ENCODE data around the gene NDUFB10.

Gene NDUFB10

GRCh38 chr16:1976216-1976520, 16.8 kb downstream of the NDUFB10 start:
- Histone ChIP-seq H2BK12ac (ENCODE audit: low read length) (no peak overlapping the region), H2AFZ (ENCODE audit: low read length) (no peak overlapping the region), H3K4me1 (ENCODE audit: control insufficient read depth in 2 of 2, insufficient read depth in 1 of 2, low read depth in 1 of 2, low read length in 2 of 2) (peaks cover 2 to 14% of the 10 kb centered on the region in 2 donors), H3K23ac (ENCODE audit: low read depth, low read length, poor library complexity) (no peak overlapping the region), H3K36me3 (replicated peaks in 1 of 2; ENCODE audit: control insufficient read depth in 2 of 2, insufficient read depth in 2 of 2, low read length in 2 of 2) (peaks cover 31 to 47% of the 10 kb centered on the region in 2 donors), H3K27ac (replicated peaks; ENCODE audit: low read length) (no peak overlapping the region), H3K4me3 (ENCODE audit: low read length in 2 of 2) (no peak overlapping the region), H3K4me2 (ENCODE audit: insufficient read depth, low read length, poor library complexity, severe bottlenecking) (no peak overlapping the region), H3K27me3 (ENCODE audit: control insufficient read depth in 3 of 3, insufficient read depth in 3 of 3, low read depth in 1 of 3, low read length in 3 of 3) (peaks cover 0 to 31% (median 18%) of the 10 kb centered on the region in 3 experiments), H2BK120ac (ENCODE audit: low read depth, low read length) (no peak overlapping the region), H3K18ac (ENCODE audit: low read length) (peak overlapping the region; percentile 13), H4K91ac (ENCODE audit: low read depth, low read length, poor library complexity) (no peak overlapping the region), H2BK15ac (ENCODE audit: low read length) (no peak overlapping the region), H3K79me1 (ENCODE audit: low read depth, low read length) (peaks cover 22% of the 10 kb centered on the region), H2BK5ac (ENCODE audit: low read length) (no peak overlapping the region), H3K9me3 (replicated peaks in 1 of 2; ENCODE audit: control insufficient read depth in 2 of 2, insufficient read depth in 1 of 2, low read depth in 1 of 2, low read length in 2 of 2) (no peaks in the 10 kb centered on the region), H2AK5ac (ENCODE audit: low read depth, low read length) (no peak overlapping the region), H3K4ac (ENCODE audit: low read length) (no peak overlapping the region), H3K9ac (ENCODE audit: low read depth, low read length, poor library complexity) (no peak overlapping the region), H4K8ac (ENCODE audit: low read depth, low read length) (no peak overlapping the region), H3K14ac (ENCODE audit: low read length) (no peak overlapping the region)
- no peak for DNase-seq (ENCODE audit: low spot score)
- no CpG with 5 or more reads among the region's 8 CpGs for WGBS, 2 donors (ENCODE audit: extremely low coverage in 2 of 2, insufficient read length in 2 of 2, insufficient replicate concordance in 1 of 2)

GRCh38 chr16:1976951-1977874, 17.9 kb downstream of the NDUFB10 start:
- Histone ChIP-seq H3K18ac (ENCODE audit: low read length) (no peak overlapping the region), H3K79me1 (ENCODE audit: low read depth, low read length) (peaks cover 18% of the 10 kb centered on the region), H3K14ac (ENCODE audit: low read length) (no peak overlapping the region), H3K27ac (replicated peaks; ENCODE audit: low read length) (no peak overlapping the region), H3K23ac (ENCODE audit: low read depth, low read length, poor library complexity) (peak overlapping the region; percentile 43), H3K9ac (ENCODE audit: low read depth, low read length, poor library complexity) (peak overlapping the region; percentile 50), H3K36me3 (replicated peaks in 1 of 2; ENCODE audit: control insufficient read depth in 2 of 2, insufficient read depth in 2 of 2, low read length in 2 of 2) (peaks cover 31 to 47% of the 10 kb centered on the region in 2 donors), H3K4me2 (ENCODE audit: insufficient read depth, low read length, poor library complexity, severe bottlenecking) (no peak overlapping the region), H2AFZ (ENCODE audit: low read length) (no peak overlapping the region), H3K4me1 (ENCODE audit: control insufficient read depth in 2 of 2, insufficient read depth in 1 of 2, low read depth in 1 of 2, low read length in 2 of 2) (peaks cover 10 to 23% of the 10 kb centered on the region in 2 donors), H4K91ac (ENCODE audit: low read depth, low read length, poor library complexity) (no peak overlapping the region), H2BK5ac (ENCODE audit: low read length) (no peak overlapping the region), H3K9me3 (replicated peaks in 1 of 2; ENCODE audit: control insufficient read depth in 2 of 2, insufficient read depth in 1 of 2, low read depth in 1 of 2, low read length in 2 of 2) (no peaks in the 10 kb centered on the region), H2BK12ac (ENCODE audit: low read length) (no peak overlapping the region), H2AK5ac (ENCODE audit: low read depth, low read length) (no peak overlapping the region), H3K27me3 (ENCODE audit: control insufficient read depth in 3 of 3, insufficient read depth in 3 of 3, low read depth in 1 of 3, low read length in 3 of 3) (peaks cover 0 to 42% (median 18%) of the 10 kb centered on the region in 3 experiments), H2BK120ac (ENCODE audit: low read depth, low read length) (no peak overlapping the region), H2BK15ac (ENCODE audit: low read length) (no peak overlapping the region), H4K8ac (ENCODE audit: low read depth, low read length) (no peak overlapping the region), H3K4me3 (ENCODE audit: low read length in 2 of 2) (no peak overlapping the region), H3K4ac (ENCODE audit: low read length) (no peak overlapping the region)
- no CpG with 5 or more reads among the region's 33 CpGs for WGBS, 2 donors (ENCODE audit: extremely low coverage in 2 of 2, insufficient read length in 2 of 2, insufficient replicate concordance in 1 of 2)
- no peak for DNase-seq (ENCODE audit: low spot score)

- Histone ChIP-seq H3K4me1 (ENCODE audit: control insufficient read depth in 2 of 2, insufficient read depth in 1 of 2, low read depth in 1 of 2, low read length in 2 of 2) (peaks cover 10 to 22% of the 10 kb centered on the region in 2 donors), H3K9me3 (replicated peaks in 1 of 2; ENCODE audit: control insufficient read depth in 2 of 2, insufficient read depth in 1 of 2, low read depth in 1 of 2, low read length in 2 of 2) (no peaks in the 10 kb centered on the region), H2BK120ac (ENCODE audit: low read depth, low read length) (no peak overlapping the region), H2BK12ac (ENCODE audit: low read length) (no peak overlapping the region), H2AFZ (ENCODE audit: low read length) (no peak overlapping the region), H2BK15ac (ENCODE audit: low read length) (no peak overlapping the region), H4K8ac (ENCODE audit: low read depth, low read length) (no peak overlapping the region), H3K14ac (ENCODE audit: low read length) (no peak overlapping the region), H2AK5ac (ENCODE audit: low read depth, low read length) (no peak overlapping the region), H3K27ac (replicated peaks; ENCODE audit: low read length) (no peak overlapping the region), H3K79me1 (ENCODE audit: low read depth, low read length) (peaks cover 12% of the 10 kb centered on the region), H3K18ac (ENCODE audit: low read length) (no peak overlapping the region), H3K9ac (ENCODE audit: low read depth, low read length, poor library complexity) (peak overlapping the region; percentile 50), H3K4ac (ENCODE audit: low read length) (no peak overlapping the region), H3K4me3 (ENCODE audit: low read length in 2 of 2) (no peak overlapping the region), H4K91ac (ENCODE audit: low read depth, low read length, poor library complexity) (no peak overlapping the region), H3K23ac (ENCODE audit: low read depth, low read length, poor library complexity) (peak overlapping the region; percentile 43), H3K36me3 (replicated peaks in 1 of 2; ENCODE audit: control insufficient read depth in 2 of 2, insufficient read depth in 2 of 2, low read length in 2 of 2) (peaks cover 31 to 47% of the 10 kb centered on the region in 2 donors), H2BK5ac (ENCODE audit: low read length) (no peak overlapping the region), H3K4me2 (ENCODE audit: insufficient read depth, low read length, poor library complexity, severe bottlenecking) (no peak overlapping the region), H3K27me3 (ENCODE audit: control insufficient read depth in 3 of 3, insufficient read depth in 3 of 3, low read depth in 1 of 3, low read length in 3 of 3) (peaks cover 0 to 48% (median 18%) of the 10 kb centered on the region in 3 experiments)
- no CpG with 5 or more reads among the region's 18 CpGs for WGBS, 2 donors (ENCODE audit: extremely low coverage in 2 of 2, insufficient read length in 2 of 2, insufficient replicate concordance in 1 of 2)
- DNase-seq (ENCODE audit: low spot score) = no peak
Measured at GRCh38 chr16:1977875-1978268, 18.5 kb downstream of the NDUFB10 start.

GRCh38 chr16:1978476-1979120, 19.3 kb downstream of the NDUFB10 start:
- H3K9me3 ChIP-seq (replicated peaks in 1 of 2; ENCODE audit: control insufficient read depth in 2 of 2, insufficient read depth in 1 of 2, low read depth in 1 of 2, low read length in 2 of 2) = no peaks in the 10 kb centered on the region
- no peak overlapping the region for H2BK120ac ChIP-seq (ENCODE audit: low read depth, low read length)
- H3K27me3 ChIP-seq (ENCODE audit: control insufficient read depth in 3 of 3, insufficient read depth in 3 of 3, low read depth in 1 of 3, low read length in 3 of 3) = peaks cover 0 to 50% (median 18%) of the 10 kb centered on the region in 3 experiments
- peak overlapping the region; percentile 99 for H3K23ac ChIP-seq (ENCODE audit: low read depth, low read length, poor library complexity)
- peak overlapping the region; percentile 90 for H2BK12ac ChIP-seq (ENCODE audit: low read length)
- H3K14ac ChIP-seq (ENCODE audit: low read length) = no peak overlapping the region
- H3K9ac ChIP-seq (ENCODE audit: low read depth, low read length, poor library complexity) = peak overlapping the region; percentile 21
- H3K27ac ChIP-seq (replicated peaks; ENCODE audit: low read length) = no peak overlapping the region
- no CpG with 5 or more reads among the region's 37 CpGs for WGBS, 2 donors (ENCODE audit: extremely low coverage in 2 of 2, insufficient read length in 2 of 2, insufficient replicate concordance in 1 of 2)
- H4K91ac ChIP-seq (ENCODE audit: low read depth, low read length, poor library complexity) = no peak overlapping the region
- H3K4me1 ChIP-seq (ENCODE audit: control insufficient read depth in 2 of 2, insufficient read depth in 1 of 2, low read depth in 1 of 2, low read length in 2 of 2) = peaks cover 10 to 24% of the 10 kb centered on the region in 2 donors
- no peak overlapping the region for H3K4me2 ChIP-seq (ENCODE audit: insufficient read depth, low read length, poor library complexity, severe bottlenecking)
- H2AFZ ChIP-seq (ENCODE audit: low read length) = no peak overlapping the region
- H2BK15ac ChIP-seq (ENCODE audit: low read length) = no peak overlapping the region
- no peak overlapping the region for H3K4ac ChIP-seq (ENCODE audit: low read length)
- H3K18ac ChIP-seq (ENCODE audit: low read length) = no peak overlapping the region
- H2AK5ac ChIP-seq (ENCODE audit: low read depth, low read length) = peak overlapping the region; percentile 75
- H3K4me3 ChIP-seq (ENCODE audit: low read length in 2 of 2) = no peak overlapping the region
- DNase-seq (ENCODE audit: low spot score) = no peak
- H3K36me3 ChIP-seq (replicated peaks in 1 of 2; ENCODE audit: control insufficient read depth in 2 of 2, insufficient read depth in 2 of 2, low read length in 2 of 2) = peaks cover 31 to 47% of the 10 kb centered on the region in 2 donors
- H2BK5ac ChIP-seq (ENCODE audit: low read length) = no peak overlapping the region
- peaks cover 12% of the 10 kb centered on the region for H3K79me1 ChIP-seq (ENCODE audit: low read depth, low read length)
- no peak overlapping the region for H4K8ac ChIP-seq (ENCODE audit: low read depth, low read length)
